Uterus (tissue), 4 donors: ENCODE data around the gene PTPRE. TPM values are rescaled to one million over a fixed set of nuclear protein-coding genes. Genes with fewer than 3 reads are reported as not detected.

Source experiments
- DNase-seq, 2 donors: peaks; one replicate each; pipeline ENCODE4 v3.0.0-alpha.2; 2019 to 2020
- H3K27ac ChIP-seq, 2 donors: fragments of 200-600 bp; sonication (generic); 1 replicate in 1 of 2; 2 replicates in 1 of 2; pipeline ENCODE4 v1.5.1; 2016 to 2018
- H3K27me3 ChIP-seq, 2 donors: fragments of 200-600 bp; sonication (generic); one replicate each; pipeline ENCODE4 v1.5.1; 2018 to 2019; ENCODE audit warnings: control low read depth in 1 of 2
- H3K36me3 ChIP-seq, 2 donors: fragments of 200-600 bp; sonication (generic); one replicate each; pipeline ENCODE4 v1.5.1; 2019; ENCODE audit warnings: control low read depth in 1 of 2
- H3K4me1 ChIP-seq, 2 donors: fragments of 200-600 bp; sonication (generic); one replicate each; pipeline ENCODE4 v1.5.1; 2018 to 2019; ENCODE audit warnings: control low read depth in 1 of 2
- H3K4me3 ChIP-seq, 2 donors: fragments of 200-600 bp; sonication (generic); 1 replicate in 1 of 2; 2 replicates in 1 of 2; pipeline ENCODE4 v1.5.1; 2018 to 2019; ENCODE audit warnings: mild to moderate bottlenecking in 1 of 2
- H3K9me3 ChIP-seq, 2 donors: fragments of 200-600 bp; sonication (generic); one replicate each; pipeline ENCODE4 v1.5.1; 2019; ENCODE audit warnings: control low read depth in 1 of 2
- POLR2A ChIP-seq, 2 donors: fragments of 450-650 bp; IDR thresholded peaks; one replicate each; pipeline ENCODE4 v1.6.1; 2016; ENCODE audit warnings: antibody characterized with exemption in 2 of 2, mild to moderate bottlenecking in 1 of 2, moderate library complexity in 1 of 2
- intact Hi-C: fragments of 100-400 bp; cut with DNase I; formaldehyde crosslinking; loops from one replicate; pipeline ENCODE4 v1.15.1; 2023; ENCODE audit warnings: low total_unique reads
- total RNA-seq, 4 donors: library from RNA; depleted of rRNA in 3 of 4; stranded (reverse); fragments of >200 nt in 3 of 4; gene quantifications; one replicate each; pipeline versions ENCODE4 v1.1.0 to v1.2.4, GENCODE V29; 2014 to 2023
- TF ChIP-seq, protein P1 (sequence below), 4 experiments: fragments of 200-600 bp in 2 of 4; fragments of 450-650 bp in 2 of 4; sonication (generic) in 2 of 4; IDR thresholded peaks; one replicate each; pipeline ENCODE4 v1.5.1; 2016 to 2019; ENCODE audit warnings: antibody characterized with exemption in 4 of 4, mild to moderate bottlenecking in 2 of 4, moderate library complexity in 1 of 4
- donor health status: DM: yes; HTN: yes; CAD: no.

Gene PTPRE
- total RNA-seq, 4 donors from 2014 or later = 9.4 to 18.9 (median 16.3) TPM

DNA sequence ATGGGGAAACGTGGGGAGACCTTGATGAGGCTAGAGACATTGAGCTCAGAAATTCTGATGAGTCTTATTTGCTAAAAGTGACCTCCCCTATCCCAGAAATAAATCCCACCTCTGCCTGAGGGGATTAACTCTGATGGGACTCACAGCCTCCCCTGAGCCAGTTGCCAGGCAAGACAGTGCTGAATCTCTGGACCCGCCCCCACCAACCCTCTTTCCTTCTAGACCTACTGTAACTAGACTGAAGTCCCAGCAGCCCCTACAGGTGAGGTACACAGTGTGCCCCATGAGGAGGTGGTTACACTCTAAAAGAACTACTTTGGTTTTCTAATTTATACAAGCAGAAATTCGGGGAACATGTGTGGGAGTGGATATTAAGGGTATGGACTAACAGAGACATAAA is 42.9 kb downstream of the PTPRE start:
- Histone ChIP-seq H3K27me3 (no peaks in the 10 kb centered on the region), H3K27ac (no peak overlapping the region), H3K4me3 (no peak overlapping the region), H3K36me3 (no peaks in the 10 kb centered on the region), H3K4me1 (no peaks in the 10 kb centered on the region), H3K9me3 (no peaks in the 10 kb centered on the region)
- DNase-seq = no peak
- intact Hi-C loops = no loop called here
- no peak for TF ChIP-seq POLR2A (IDR thresholded peaks at IDR 0.05)
- TF ChIP-seq, protein P1, sequence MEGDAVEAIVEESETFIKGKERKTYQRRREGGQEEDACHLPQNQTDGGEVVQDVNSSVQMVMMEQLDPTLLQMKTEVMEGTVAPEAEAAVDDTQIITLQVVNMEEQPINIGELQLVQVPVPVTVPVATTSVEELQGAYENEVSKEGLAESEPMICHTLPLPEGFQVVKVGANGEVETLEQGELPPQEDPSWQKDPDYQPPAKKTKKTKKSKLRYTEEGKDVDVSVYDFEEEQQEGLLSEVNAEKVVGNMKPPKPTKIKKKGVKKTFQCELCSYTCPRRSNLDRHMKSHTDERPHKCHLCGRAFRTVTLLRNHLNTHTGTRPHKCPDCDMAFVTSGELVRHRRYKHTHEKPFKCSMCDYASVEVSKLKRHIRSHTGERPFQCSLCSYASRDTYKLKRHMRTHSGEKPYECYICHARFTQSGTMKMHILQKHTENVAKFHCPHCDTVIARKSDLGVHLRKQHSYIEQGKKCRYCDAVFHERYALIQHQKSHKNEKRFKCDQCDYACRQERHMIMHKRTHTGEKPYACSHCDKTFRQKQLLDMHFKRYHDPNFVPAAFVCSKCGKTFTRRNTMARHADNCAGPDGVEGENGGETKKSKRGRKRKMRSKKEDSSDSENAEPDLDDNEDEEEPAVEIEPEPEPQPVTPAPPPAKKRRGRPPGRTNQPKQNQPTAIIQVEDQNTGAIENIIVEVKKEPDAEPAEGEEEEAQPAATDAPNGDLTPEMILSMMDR (IDR thresholded peaks at IDR 0.05) = no peak

DNA sequence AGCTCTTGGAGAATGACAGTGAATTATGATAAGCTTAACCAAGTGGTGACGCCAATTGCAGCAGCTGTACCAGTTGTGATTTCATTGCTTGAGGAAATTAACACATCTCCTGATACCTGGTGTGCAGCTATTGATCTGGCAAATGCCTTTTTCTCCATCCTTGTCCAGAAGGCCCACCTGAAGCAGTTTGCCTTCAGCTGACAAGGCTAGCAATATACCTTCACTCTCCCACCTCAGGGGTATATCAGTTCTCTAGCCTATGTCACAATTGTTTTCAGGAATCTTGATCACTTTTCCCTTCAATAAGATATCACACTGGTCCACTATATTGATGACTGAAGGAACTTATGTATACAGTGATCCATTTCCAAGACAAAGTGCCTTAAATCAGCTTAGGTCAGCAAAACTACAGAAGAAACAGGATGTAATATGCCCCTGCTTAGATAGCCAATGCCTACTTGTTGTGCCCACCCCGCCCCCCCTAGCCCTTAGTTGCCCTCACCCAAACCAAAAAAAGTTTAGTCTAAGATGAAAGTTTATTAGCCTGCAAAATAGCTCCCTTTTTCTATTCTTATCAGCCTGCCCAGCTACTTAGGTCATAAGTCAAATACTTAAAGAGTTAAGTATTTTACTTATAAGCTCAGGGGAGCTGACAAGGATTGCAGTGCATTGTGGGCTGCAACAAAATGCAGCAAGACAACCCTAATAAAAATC is 45.1 kb downstream of the PTPRE start:
- no peak for DNase-seq
- intact Hi-C loops = no loop called here
- Histone ChIP-seq H3K4me3 (no peak overlapping the region), H3K4me1 (no peaks in the 10 kb centered on the region), H3K27me3 (no peaks in the 10 kb centered on the region), H3K36me3 (no peaks in the 10 kb centered on the region), H3K27ac (no peak overlapping the region), H3K9me3 (no peaks in the 10 kb centered on the region)
- TF ChIP-seq, protein P1 (IDR thresholded peaks at IDR 0.05) = no peak
- TF ChIP-seq POLR2A (IDR thresholded peaks at IDR 0.05) = no peak

DNA sequence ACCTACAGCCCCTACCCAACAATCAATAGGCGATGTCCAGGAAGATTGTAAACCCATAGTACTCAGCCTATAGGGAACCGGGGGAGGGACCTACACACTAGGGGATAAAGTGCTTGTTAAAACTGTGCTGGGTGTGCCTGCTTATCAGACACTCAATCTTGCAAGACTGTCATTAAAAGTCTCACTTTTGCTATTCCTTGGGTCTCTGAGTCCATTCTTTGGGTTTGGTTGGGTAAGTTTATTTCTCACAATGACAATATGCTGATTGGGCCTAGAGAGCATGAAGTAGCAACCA is 45.6 kb downstream of the PTPRE start:
- DNase-seq = no peak
- intact Hi-C loops = no loop called here
- no peak overlapping the region for H3K4me3 ChIP-seq
- H3K27me3 ChIP-seq = no peaks in the 10 kb centered on the region
- no peaks in the 10 kb centered on the region for H3K9me3 ChIP-seq
- H3K36me3 ChIP-seq = no peaks in the 10 kb centered on the region
- H3K27ac ChIP-seq = no peak overlapping the region
- H3K4me1 ChIP-seq = no peaks in the 10 kb centered on the region
- no peak for TF ChIP-seq POLR2A (IDR thresholded peaks at IDR 0.05)
- TF ChIP-seq, protein P1 (IDR thresholded peaks at IDR 0.05) = no peak

DNA sequence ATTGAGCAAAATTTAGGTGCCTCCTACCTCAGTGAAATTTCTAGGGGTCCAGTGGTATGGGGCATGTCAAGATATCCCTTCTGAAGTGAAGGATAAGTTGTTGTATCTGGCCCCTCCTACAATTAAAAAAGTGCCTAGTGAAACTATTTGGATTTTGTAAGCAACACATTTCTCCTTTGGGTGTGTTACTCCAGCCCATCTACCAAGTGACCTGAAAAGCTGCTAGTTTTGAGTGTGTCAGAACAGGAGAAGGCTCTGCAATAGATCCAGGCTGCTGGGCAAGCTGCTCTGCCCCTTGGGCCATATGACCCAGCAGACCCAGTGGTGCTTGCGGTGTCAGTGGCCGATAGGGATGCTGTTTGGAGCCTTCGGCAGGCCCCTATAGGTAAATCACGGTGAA is 46.0 kb downstream of the PTPRE start:
- H3K4me3 ChIP-seq = no peak overlapping the region
- H3K9me3 ChIP-seq = no peaks in the 10 kb centered on the region
- H3K27me3 ChIP-seq = no peaks in the 10 kb centered on the region
- TF ChIP-seq, protein P1 (IDR thresholded peaks at IDR 0.05) = no peak
- TF ChIP-seq POLR2A (IDR thresholded peaks at IDR 0.05) = no peak
- H3K27ac ChIP-seq = no peak overlapping the region
- no peaks in the 10 kb centered on the region for H3K4me1 ChIP-seq
- no peak for DNase-seq
- H3K36me3 ChIP-seq = no peaks in the 10 kb centered on the region
- intact Hi-C loops = no loop called here

GRCh38 chr10:127953876-127954275 is 47.0 kb downstream of the PTPRE start:
- Histone ChIP-seq H3K9me3 (no peaks in the 10 kb centered on the region), H3K27ac (no peak overlapping the region), H3K4me3 (no peak overlapping the region), H3K36me3 (no peaks in the 10 kb centered on the region), H3K27me3 (no peaks in the 10 kb centered on the region), H3K4me1 (no peaks in the 10 kb centered on the region)
- TF ChIP-seq POLR2A (IDR thresholded peaks at IDR 0.05) = no peak
- TF ChIP-seq, protein P1 (IDR thresholded peaks at IDR 0.05) = no peak
- no peak for DNase-seq
- intact Hi-C loops = no loop called here
